ENCODE data around the gene MAX.
"Not testable (repeated sequence)": the region's sequence is repeated elsewhere in the genome, so short reads cannot be mapped to it uniquely, and the experiment has no call there.

The MAX gene

GRCh38 chr14:65103150-65103760 is 938 bp upstream of the MAX start:
- DNase-seq, result peak; percentile 69

- no peak for DNase-seq
Measured at GRCh38 chr14:65101631-65102440, 481 bp downstream of the MAX start.

- DNase-seq, result no peak
Measured at GRCh38 chr14:65100922-65101541, 1.3 kb downstream of the MAX start.

- no peak for DNase-seq
Measured at GRCh38 chr14:65098586-65098985, 3.7 kb downstream of the MAX start.

GRCh38 chr14:65096323-65097089 is 5.8 kb downstream of the MAX start:
- no peak for DNase-seq

GRCh38 chr14:65095633-65096205 is 6.6 kb downstream of the MAX start:
- no peak for DNase-seq

GRCh38 chr14:65092349-65092748 is 10.0 kb downstream of the MAX start:
- no peak for DNase-seq

- DNase-seq, result not testable (repeated sequence)
Measured at GRCh38 chr14:65087835-65088234, 14.5 kb downstream of the MAX start.

GRCh38 chr14:65086686-65087085 is 15.6 kb downstream of the MAX start:
- not testable (repeated sequence) for DNase-seq

GRCh38 chr14:65084554-65085505 is 17.5 kb downstream of the MAX start:
- no peak for DNase-seq

GRCh38 chr14:65082930-65083329 is 19.4 kb downstream of the MAX start:
- DNase-seq, result no peak

GRCh38 chr14:65080960-65081747 is 21.2 kb downstream of the MAX start:
- no peak for DNase-seq

GRCh38 chr14:65079768-65080167 is 22.5 kb downstream of the MAX start:
- DNase-seq, result no peak

- DNase-seq, result no peak
Measured at GRCh38 chr14:65079201-65079600, 23.1 kb downstream of the MAX start.

- no peak for DNase-seq
Measured at GRCh38 chr14:65077318-65077717, 25.0 kb downstream of the MAX start.

- DNase-seq, result no peak
Measured at GRCh38 chr14:65075628-65076325, 26.5 kb downstream of the MAX start.

GRCh38 chr14:65074449-65075150 is 27.7 kb downstream of the MAX start:
- DNase-seq, result no peak

- DNase-seq, result no peak
Measured at GRCh38 chr14:65073605-65074201, 28.6 kb downstream of the MAX start.

- DNase-seq, result no peak
Measured at GRCh38 chr14:65072937-65073336, 29.4 kb downstream of the MAX start.
